HCT116 (cell line): ENCODE data around the gene RTF1.

Source experiments
- CEBPB ChIP-seq: IDR thresholded peaks from 2 replicates; pipeline ENCODE4 v1.6.1; 2012; ENCODE audit warnings: low read depth
- EZH2phosphoT487 ChIP-seq: fragments of 200-600 bp; IDR thresholded peaks from 2 replicates; pipeline ENCODE4 v1.6.1; 2018; ENCODE audit warnings: antibody characterized with exemption, borderline replicate concordance
- JUND ChIP-seq: IDR thresholded peaks from 2 replicates; pipeline ENCODE4 v1.6.1; 2012
- MAX ChIP-seq: IDR thresholded peaks from 2 replicates; pipeline ENCODE4 v1.6.1; 2012
- POLR2A ChIP-seq: IDR thresholded peaks from 2 replicates; pipeline ENCODE4 v1.7.0; 2011; ENCODE audit warnings: borderline replicate concordance; ENCODE audit not compliant: insufficient read depth, insufficient read length; ENCODE audit errors: extremely low read depth
- POLR2AphosphoS5 ChIP-seq: IDR thresholded peaks from 2 replicates; pipeline ENCODE4 v1.6.1; 2011; ENCODE audit warnings: mild to moderate bottlenecking, low read depth, low read length, moderate library complexity
- SIN3A ChIP-seq: IDR thresholded peaks from 2 replicates; pipeline ENCODE4 v1.6.1; 2012; ENCODE audit warnings: low read depth
- SP1 ChIP-seq: IDR thresholded peaks from 2 replicates; pipeline ENCODE4 v1.6.1; 2012; ENCODE audit warnings: low read depth
- ZFX ChIP-seq: fragments of 450-650 bp; IDR thresholded peaks from 2 replicates; pipeline ENCODE4 v1.6.1; 2017
- TF ChIP-seq, protein P1 (sequence below), 3 experiments: fragments of 200-600 bp in 1 of 3; sonication (generic) in 1 of 3; IDR thresholded peaks in 2 of 3; conservative IDR thresholded peaks in 1 of 3; 2 replicates each; pipeline ENCODE4 v1.5.1; 2012 to 2017; ENCODE audit warnings: low read depth in 2 of 3, low read length in 2 of 3, antibody characterized with exemption in 1 of 3, borderline replicate concordance in 1 of 3, control low read depth in 1 of 3, mild to moderate bottlenecking in 1 of 3, mixed read lengths in 1 of 3, mixed run types in 1 of 3, moderate library complexity in 1 of 3; ENCODE audit not compliant: insufficient read depth in 1 of 3
- TF ChIP-seq, protein P2 (sequence below): IDR thresholded peaks from 2 replicates; pipeline ENCODE4 v1.6.1; 2012; ENCODE audit warnings: low read depth

- TF ChIP-seq, protein P1, sequence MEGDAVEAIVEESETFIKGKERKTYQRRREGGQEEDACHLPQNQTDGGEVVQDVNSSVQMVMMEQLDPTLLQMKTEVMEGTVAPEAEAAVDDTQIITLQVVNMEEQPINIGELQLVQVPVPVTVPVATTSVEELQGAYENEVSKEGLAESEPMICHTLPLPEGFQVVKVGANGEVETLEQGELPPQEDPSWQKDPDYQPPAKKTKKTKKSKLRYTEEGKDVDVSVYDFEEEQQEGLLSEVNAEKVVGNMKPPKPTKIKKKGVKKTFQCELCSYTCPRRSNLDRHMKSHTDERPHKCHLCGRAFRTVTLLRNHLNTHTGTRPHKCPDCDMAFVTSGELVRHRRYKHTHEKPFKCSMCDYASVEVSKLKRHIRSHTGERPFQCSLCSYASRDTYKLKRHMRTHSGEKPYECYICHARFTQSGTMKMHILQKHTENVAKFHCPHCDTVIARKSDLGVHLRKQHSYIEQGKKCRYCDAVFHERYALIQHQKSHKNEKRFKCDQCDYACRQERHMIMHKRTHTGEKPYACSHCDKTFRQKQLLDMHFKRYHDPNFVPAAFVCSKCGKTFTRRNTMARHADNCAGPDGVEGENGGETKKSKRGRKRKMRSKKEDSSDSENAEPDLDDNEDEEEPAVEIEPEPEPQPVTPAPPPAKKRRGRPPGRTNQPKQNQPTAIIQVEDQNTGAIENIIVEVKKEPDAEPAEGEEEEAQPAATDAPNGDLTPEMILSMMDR (IDR thresholded peaks at IDR 0.05 in 2 of 3, conservative IDR thresholded peaks at IDR 0.05 in 1 of 3; ENCODE audit: borderline replicate concordance in 1 of 3, insufficient read depth in 1 of 3, low read depth in 2 of 3, low read length in 2 of 3) = no peak
- TF ChIP-seq MAX (no peak), POLR2A (no peak), SP1 (no peak), ZFX (no peak), SIN3A (no peak), EZH2phosphoT487 (no peak), POLR2AphosphoS5 (no peak), CEBPB (no peak), JUND (no peak)
- TF ChIP-seq, protein P2, sequence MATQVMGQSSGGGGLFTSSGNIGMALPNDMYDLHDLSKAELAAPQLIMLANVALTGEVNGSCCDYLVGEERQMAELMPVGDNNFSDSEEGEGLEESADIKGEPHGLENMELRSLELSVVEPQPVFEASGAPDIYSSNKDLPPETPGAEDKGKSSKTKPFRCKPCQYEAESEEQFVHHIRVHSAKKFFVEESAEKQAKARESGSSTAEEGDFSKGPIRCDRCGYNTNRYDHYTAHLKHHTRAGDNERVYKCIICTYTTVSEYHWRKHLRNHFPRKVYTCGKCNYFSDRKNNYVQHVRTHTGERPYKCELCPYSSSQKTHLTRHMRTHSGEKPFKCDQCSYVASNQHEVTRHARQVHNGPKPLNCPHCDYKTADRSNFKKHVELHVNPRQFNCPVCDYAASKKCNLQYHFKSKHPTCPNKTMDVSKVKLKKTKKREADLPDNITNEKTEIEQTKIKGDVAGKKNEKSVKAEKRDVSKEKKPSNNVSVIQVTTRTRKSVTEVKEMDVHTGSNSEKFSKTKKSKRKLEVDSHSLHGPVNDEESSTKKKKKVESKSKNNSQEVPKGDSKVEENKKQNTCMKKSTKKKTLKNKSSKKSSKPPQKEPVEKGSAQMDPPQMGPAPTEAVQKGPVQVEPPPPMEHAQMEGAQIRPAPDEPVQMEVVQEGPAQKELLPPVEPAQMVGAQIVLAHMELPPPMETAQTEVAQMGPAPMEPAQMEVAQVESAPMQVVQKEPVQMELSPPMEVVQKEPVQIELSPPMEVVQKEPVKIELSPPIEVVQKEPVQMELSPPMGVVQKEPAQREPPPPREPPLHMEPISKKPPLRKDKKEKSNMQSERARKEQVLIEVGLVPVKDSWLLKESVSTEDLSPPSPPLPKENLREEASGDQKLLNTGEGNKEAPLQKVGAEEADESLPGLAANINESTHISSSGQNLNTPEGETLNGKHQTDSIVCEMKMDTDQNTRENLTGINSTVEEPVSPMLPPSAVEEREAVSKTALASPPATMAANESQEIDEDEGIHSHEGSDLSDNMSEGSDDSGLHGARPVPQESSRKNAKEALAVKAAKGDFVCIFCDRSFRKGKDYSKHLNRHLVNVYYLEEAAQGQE = no peak
Measured at GRCh38 chr15:41474941-41475340, 58.0 kb downstream of the RTF1 start.
